ENCODE measurements around the gene ACTL7A.
A peak's percentile ranks its signal among the peaks of the same experiment; 100 is the strongest.
"Not testable (repeated sequence)": the region's sequence is repeated elsewhere in the genome, so short reads cannot be mapped to it uniquely, and the experiment has no call there.

The ACTL7A gene

GRCh38 chr9:108882052-108882888, 20.2 kb downstream of the ACTL7A start:
- DNase-seq: no peak

GRCh38 chr9:108883085-108883484, 21.0 kb downstream of the ACTL7A start:
- no peak for DNase-seq

- DNase-seq: no peak
These were observed 22.6 kb downstream of the ACTL7A start for GRCh38 chr9:108884701-108885100.

- peak; percentile 71 for DNase-seq
These were observed 23.7 kb downstream of the ACTL7A start for GRCh38 chr9:108885643-108886348.

- DNase-seq: not testable (repeated sequence)
These were observed 24.7 kb downstream of the ACTL7A start for GRCh38 chr9:108886594-108887271.

- DNase-seq: no peak
These were observed 27.6 kb downstream of the ACTL7A start for GRCh38 chr9:108889649-108890067.

GRCh38 chr9:108894225-108894997, 32.3 kb downstream of the ACTL7A start:
- DNase-seq: no peak

GRCh38 chr9:108897324-108898096, 35.4 kb downstream of the ACTL7A start:
- DNase-seq: no peak

GRCh38 chr9:108899023-108899695, 37.1 kb downstream of the ACTL7A start:
- DNase-seq: not testable (repeated sequence)

- no peak for DNase-seq
These were observed 38.1 kb downstream of the ACTL7A start for GRCh38 chr9:108900176-108900575.

GRCh38 chr9:108903420-108904103, 41.5 kb downstream of the ACTL7A start:
- DNase-seq: no peak

- DNase-seq: no peak
These were observed 42.1 kb downstream of the ACTL7A start for GRCh38 chr9:108904161-108904560.

GRCh38 chr9:108905494-108905893, 43.4 kb downstream of the ACTL7A start:
- DNase-seq: no peak

- DNase-seq: no peak
These were observed 48.3 kb downstream of the ACTL7A start for GRCh38 chr9:108910402-108910801.

GRCh38 chr9:108910914-108911313, 48.8 kb downstream of the ACTL7A start:
- DNase-seq: no peak

GRCh38 chr9:108911820-108912219, 49.8 kb downstream of the ACTL7A start:
- no peak for DNase-seq
